Ramos (cell line): ENCODE results near the gene OR56A5.
"Not testable (repeated sequence)": the region's sequence is repeated elsewhere in the genome, so short reads cannot be mapped to it uniquely, and the experiment has no call there.

ENCODE experiments used
- in situ Hi-C: fragments of 300-500 bp; cut with MboI; formaldehyde crosslinking; loops from one replicate; pipeline ENCODE4 v1.14.3; 2022; ENCODE audit warnings: low sequenced_read_pairs; ENCODE audit not compliant: unreplicated experiment

Gene OR56A5

GRCh38 chr11:5968394-5968793 lies at the start of gene OR56A5:
Gene OR56A5 (minus strand): TSS chr11:5968494. CDS start chr11:5968494, 0 bp downstream.
- in situ Hi-C loops: no loop called here

GRCh38 chr11:6013042-6013441 lies 44.7 kb upstream of the OR56A5 start:
- in situ Hi-C loops: no loop called here

- in situ Hi-C loops: no loop called here
Observed at GRCh38 chr11:6012035-6012668, 43.9 kb upstream of the OR56A5 start.

GRCh38 chr11:6006846-6007245 lies 38.6 kb upstream of the OR56A5 start, which contains the start of gene OR56A4:
Gene OR56A4 (minus strand): TSS chr11:6006946. CDS start chr11:6002992, 3,954 bp downstream.
- in situ Hi-C loops: no loop called here

- in situ Hi-C loops: no loop called here
Observed at GRCh38 chr11:6006395-6006794, 38.1 kb upstream of the OR56A5 start.

GRCh38 chr11:6002202-6002699 lies 34.0 kb upstream of the OR56A5 start:
- in situ Hi-C loops: no loop called here

GRCh38 chr11:5994791-5995190 lies 26.5 kb upstream of the OR56A5 start:
- in situ Hi-C loops: no loop called here

GRCh38 chr11:5992604-5993251 lies 24.4 kb upstream of the OR56A5 start:
- in situ Hi-C loops: no loop called here

- in situ Hi-C loops: no loop called here
Observed at GRCh38 chr11:5992150-5992549, 23.9 kb upstream of the OR56A5 start.

GRCh38 chr11:5989203-5989602 lies 20.9 kb upstream of the OR56A5 start:
- in situ Hi-C loops: no loop called here

- in situ Hi-C loops: no loop called here
Observed at GRCh38 chr11:5986885-5987284, 18.6 kb upstream of the OR56A5 start, which contains the start of gene OR52L1. Gene OR52L1 (minus strand): TSS chr11:5986985. CDS start chr11:5986930, 55 bp downstream.

GRCh38 chr11:5983443-5983842 lies 15.1 kb upstream of the OR56A5 start:
- in situ Hi-C loops: no loop called here

- in situ Hi-C loops: no loop called here
Observed at GRCh38 chr11:5973530-5973929, 5.2 kb upstream of the OR56A5 start.

- in situ Hi-C loops: no loop called here
Observed at GRCh38 chr11:5967708-5968107, 586 bp downstream of the OR56A5 start.

- in situ Hi-C loops: no loop called here
Observed at GRCh38 chr11:5966958-5967357, 1.3 kb downstream of the OR56A5 start.

- in situ Hi-C loops: not testable (repeated sequence)
Observed at GRCh38 chr11:5960704-5961320, 7.5 kb downstream of the OR56A5 start.

GRCh38 chr11:5955586-5955985 lies 12.7 kb downstream of the OR56A5 start:
- in situ Hi-C loops: no loop called here

- in situ Hi-C loops: no loop called here
Observed at GRCh38 chr11:5941951-5942350, 26.3 kb downstream of the OR56A5 start, which contains the start of gene OR56A3. Gene OR56A3 (plus strand): TSS chr11:5942251. CDS start chr11:5947347, 5,096 bp downstream.

GRCh38 chr11:5940748-5941147 lies 27.5 kb downstream of the OR56A5 start:
- in situ Hi-C loops: no loop called here

- in situ Hi-C loops: no loop called here
Observed at GRCh38 chr11:5938603-5938965, 29.7 kb downstream of the OR56A5 start.
